Spleen (tissue), 11 donors: ENCODE measurements around the gene PCDHB4. TPM values are rescaled to one million over a fixed set of nuclear protein-coding genes. Genes with fewer than 3 reads are reported as not detected.
"Not testable (repeated sequence)": the region's sequence is repeated elsewhere in the genome, so short reads cannot be mapped to it uniquely, and the experiment has no call there.

Experiments
- DNase-seq: peaks from one replicate; pipeline ENCODE4 v3.0.0-alpha.2; 2020
- H3K27ac ChIP-seq, 8 donors: fragments of 200-600 bp; sonication (generic) in 7 of 8; 1 replicate in 4 of 8; 2 replicates in 4 of 8; pipeline versions ENCODE4 v1.5.0 to v1.8.0; 2016 to 2021; ENCODE audit warnings: inconsistent platforms in 4 of 8, mild to moderate bottlenecking in 4 of 8, moderate library complexity in 1 of 8
- H3K27me3 ChIP-seq, 7 donors: fragments of 200-600 bp; sonication (generic) in 6 of 7; replicated peaks in 1 of 7; 1 replicate in 4 of 7; 2 replicates in 3 of 7; pipeline versions ENCODE4 v1.5.0 to v1.8.0; 2016 to 2021; ENCODE audit warnings: inconsistent platforms in 3 of 7, mild to moderate bottlenecking in 1 of 7
- H3K36me3 ChIP-seq, 6 donors: fragments of 200-600 bp; sonication (generic) in 5 of 6; 1 replicate in 4 of 6; 2 replicates in 2 of 6; pipeline versions ENCODE4 v1.5.0 to v1.8.0; 2016 to 2021; ENCODE audit warnings: inconsistent platforms in 2 of 6
- H3K4me1 ChIP-seq, 6 donors: fragments of 200-600 bp; sonication (generic) in 5 of 6; 1 replicate in 3 of 6; 2 replicates in 3 of 6; pipeline versions ENCODE4 v1.5.0 to v1.8.0; 2016 to 2021; ENCODE audit warnings: inconsistent platforms in 3 of 6
- H3K4me3 ChIP-seq, 8 donors: fragments of 200-600 bp; sonication (generic) in 7 of 8; 1 replicate in 4 of 8; 2 replicates in 4 of 8; pipeline versions ENCODE4 v1.5.0 to v1.8.0; 2016 to 2021; ENCODE audit warnings: inconsistent platforms in 4 of 8, mild to moderate bottlenecking in 4 of 8, moderate library complexity in 2 of 8
- H3K9me3 ChIP-seq, 8 donors: fragments of 200-600 bp; sonication (generic) in 7 of 8; 1 replicate in 4 of 8; 2 replicates in 4 of 8; pipeline versions ENCODE4 v1.5.0 to v1.8.0; 2016 to 2021; ENCODE audit warnings: inconsistent platforms in 4 of 8
- CTCF ChIP-seq, 11 experiments: fragments of 200-600 bp in 7 of 11; fragments of 450-650 bp in 4 of 11; sonication (generic) in 4 of 11; IDR thresholded peaks in 8 of 11; conservative IDR thresholded peaks in 3 of 11; 1 replicate in 7 of 11; 2 replicates in 4 of 11; pipeline versions ENCODE4 v1.4.0 to v1.8.0; 2016 to 2021; ENCODE audit warnings: antibody characterized with exemption in 11 of 11, inconsistent platforms in 4 of 11, mild to moderate bottlenecking in 1 of 11
- POLR2A ChIP-seq, 3 donors: fragments of 450-650 bp; IDR thresholded peaks; one replicate each; pipeline ENCODE4 v1.5.1; 2017; ENCODE audit warnings: antibody characterized with exemption in 3 of 3, mild to moderate bottlenecking in 1 of 3
- POLR2AphosphoS5 ChIP-seq, 3 donors: sonication (generic); formaldehyde crosslinking; IDR thresholded peaks; one replicate each; pipeline ENCODE4 v1.5.1; 2017; ENCODE audit warnings: antibody characterized with exemption in 3 of 3
- WGBS, 5 donors: extraction: QIAGEN DNeasy Blood & Tissue Kit in 3 of 5; methylation state at CpG; one replicate each; pipeline versions ENCODE4 v1.1.5 to v1.1.7; 2013 to 2018; 5-methylcytosine and 5-hydroxymethylcytosine counted together
- intact Hi-C: fragments of 100-400 bp; cut with DNase I; formaldehyde crosslinking; loops from one replicate; pipeline ENCODE4 v1.15.0; 2023; ENCODE audit warnings: low total_unique reads
- polyA plus RNA-seq, 3 donors: library from polyadenylated mRNA; stranded (reverse); fragments of 200-250 nt; gene quantifications; one replicate each; pipeline ENCODE4 v1.2.1, GENCODE V29; 2013
- total RNA-seq, 7 donors: library from RNA; depleted of rRNA in 3 of 7; stranded (reverse); fragments of >200 nt in 3 of 7; fragmentation: NEBNext Ultra II Directional in 4 of 7; extraction: Animal tissue kit (Norgen Biotek cat#: 25700) in 4 of 7; gene quantifications; one replicate each; pipeline versions ENCODE4 v1.1.0 to v1.2.1, GENCODE V29; 2016 to 2021
- donor health status: healthy with polysubstance abuse.
- donor health status: DM: no; HTN: no; CAD: no; lungs with moderate emphysema.
- donor health status: DM: no; HTN: no; CAD: no.
- donor health status: Bipolar disorder and iron deficiency.
- donor health status: healthy.
- donor health status: DM: no; HTN: no; CAD: no.
- donor health status: DM: yes; HTN: yes; CAD: no.

Gene PCDHB4
- total and polyA plus RNA-seq, 10 donors: 0.09 to 2.6 (median 1.2) TPM

DNA sequence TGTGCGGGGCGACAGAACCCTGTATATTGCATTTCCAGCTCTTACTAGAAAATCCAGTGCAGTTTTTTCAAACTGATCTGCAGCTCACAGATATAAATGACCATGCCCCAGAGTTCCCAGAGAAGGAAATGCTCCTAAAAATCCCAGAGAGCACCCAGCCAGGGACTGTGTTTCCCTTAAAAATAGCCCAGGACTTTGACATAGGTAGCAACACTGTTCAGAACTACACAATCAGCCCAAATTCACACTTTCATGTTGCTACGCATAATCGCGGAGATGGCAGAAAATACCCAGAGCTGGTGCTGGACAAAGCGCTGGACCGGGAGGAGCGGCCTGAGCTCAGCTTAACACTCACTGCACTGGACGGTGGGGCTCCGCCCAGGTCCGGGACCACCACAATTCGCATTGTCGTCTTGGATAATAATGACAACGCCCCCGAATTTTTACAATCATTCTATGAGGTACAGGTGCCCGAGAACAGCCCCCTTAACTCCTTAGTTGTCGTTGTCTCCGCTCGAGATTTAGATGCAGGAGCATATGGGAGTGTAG is 14.2 kb downstream of the PCDHB4 start:
- H3K9me3 ChIP-seq: peaks cover 0 to 96% (median 72%) of the 10 kb centered on the region in 8 donors
- 43 to 63% (median 50%) methylated on average over 19 of the region's 19 CpGs for WGBS, 5 donors
- no peak for DNase-seq
- no peaks in the 10 kb centered on the region for H3K4me1 ChIP-seq
- intact Hi-C loops: no loop called here
- H3K36me3 ChIP-seq: no peaks in the 10 kb centered on the region
- TF ChIP-seq CTCF (IDR thresholded peaks at IDR 0.05 in 8 of 11, conservative IDR thresholded peaks at IDR 0.05 in 3 of 11) (no peak), POLR2AphosphoS5 (IDR thresholded peaks at IDR 0.05) (no peak), POLR2A (IDR thresholded peaks at IDR 0.05) (no peak)
- H3K27me3 ChIP-seq: peaks cover 0 to 12% (median 0%) of the 10 kb centered on the region in 7 donors
- no peak overlapping the region for H3K27ac ChIP-seq
- peak overlapping the region in 3 of 8 donors; percentile 22 to 54 (median 33) for H3K4me3 ChIP-seq

DNA sequence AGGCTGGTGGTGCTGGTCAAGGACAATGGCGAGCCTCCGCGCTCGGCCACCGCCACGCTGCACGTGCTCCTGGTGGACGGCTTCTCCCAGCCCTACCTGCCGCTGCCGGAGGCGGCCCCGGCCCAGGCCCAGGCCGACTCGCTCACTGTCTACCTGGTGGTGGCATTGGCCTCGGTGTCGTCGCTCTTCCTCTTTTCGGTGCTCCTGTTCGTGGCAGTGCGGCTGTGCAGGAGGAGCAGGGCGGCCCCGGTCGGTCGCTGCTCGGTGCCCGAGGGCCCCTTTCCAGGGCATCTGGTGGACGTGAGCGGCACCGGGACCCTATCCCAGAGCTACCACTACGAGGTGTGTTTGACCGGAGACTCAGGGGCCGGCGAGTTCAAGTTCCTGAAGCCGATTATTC is 15.7 kb downstream of the PCDHB4 start:
- H3K4me3 ChIP-seq, intact Hi-C loops, H3K36me3 ChIP-seq, DNase-seq, H3K4me1 ChIP-seq, H3K27ac ChIP-seq: not testable (repeated sequence)
- peaks cover 0 to 19% (median 0%) of the 10 kb centered on the region in 7 donors for H3K27me3 ChIP-seq
- H3K9me3 ChIP-seq: peaks cover 0 to 98% (median 70%) of the 10 kb centered on the region in 8 donors
- WGBS, 5 donors: 42 to 66% (median 50%) methylated on average over 16 to 34 of the region's 34 CpGs

DNA sequence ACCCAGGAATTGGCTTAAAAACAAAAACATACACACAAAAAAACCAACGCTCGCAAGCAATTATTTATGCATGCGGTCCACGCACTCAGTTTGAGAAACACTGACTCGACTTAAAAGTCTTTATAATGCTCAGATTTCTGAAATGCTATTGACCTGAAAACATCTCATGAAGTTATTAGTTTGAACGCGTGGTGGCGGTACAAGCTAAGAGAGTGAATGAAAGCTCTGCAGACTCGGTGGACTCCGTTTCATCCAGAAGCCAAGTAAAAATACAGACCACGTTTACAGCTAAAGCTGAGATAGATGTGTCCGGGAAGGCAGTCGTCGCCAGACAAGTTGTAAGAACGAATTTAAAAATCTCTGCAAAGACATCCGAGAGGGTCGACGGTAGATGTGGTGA is 28.2 kb downstream of the PCDHB4 start, which contains the start of gene PCDHB6:
TSS of gene PCDHB6 (plus strand) at position 246 of the 400 bp plus-strand sequence. CDS start 201 bp downstream, outside the sequence.
- Histone ChIP-seq H3K27me3 (peaks cover 0 to 58% (median 0%) of the 10 kb centered on the region in 7 donors), H3K27ac (no peak within 1 kb of the TSS), H3K4me1 (no peaks in the 10 kb centered on the region), H3K4me3 (peak within 1 kb of the TSS in 1 of 8 donors; percentile 12), H3K9me3 (peaks cover 0 to 85% (median 50%) of the 10 kb centered on the region in 8 donors), H3K36me3 (no peaks in the 10 kb centered on the region)
- WGBS, 5 donors: 13 to 25% (median 19%) methylated on average over 18 of the region's 18 CpGs
- no peak for DNase-seq
- TF ChIP-seq CTCF (IDR thresholded peaks at IDR 0.05 in 8 of 11, conservative IDR thresholded peaks at IDR 0.05 in 3 of 11): peak in 1 of 11 experiments; percentile 14
- TF ChIP-seq POLR2AphosphoS5 (IDR thresholded peaks at IDR 0.05): no peak
- intact Hi-C loops: no loop called here

GRCh38 chr5:141150224-141150992 is 28.8 kb downstream of the PCDHB4 start:
- no peak overlapping the region for H3K27ac ChIP-seq
- H3K27me3 ChIP-seq: peaks cover 0 to 62% (median 0%) of the 10 kb centered on the region in 7 donors
- intact Hi-C loops: no loop called here
- no peaks in the 10 kb centered on the region for H3K36me3 ChIP-seq
- H3K9me3 ChIP-seq: peaks cover 0 to 89% (median 55%) of the 10 kb centered on the region in 8 donors
- no peaks in the 10 kb centered on the region for H3K4me1 ChIP-seq
- H3K4me3 ChIP-seq: peak overlapping the region in 1 of 8 donors; percentile 12
- no peak for TF ChIP-seq POLR2AphosphoS5 (IDR thresholded peaks at IDR 0.05)
- no peak for TF ChIP-seq CTCF (IDR thresholded peaks at IDR 0.05 in 8 of 11, conservative IDR thresholded peaks at IDR 0.05 in 3 of 11)
- TF ChIP-seq POLR2A (IDR thresholded peaks at IDR 0.05): no peak
- WGBS, 5 donors: 36 to 48% (median 47%) methylated on average over 22 to 33 of the region's 33 CpGs
- DNase-seq: no peak
